ENCODE results near the gene RPS6KB2. TPM values are rescaled to one million over a fixed set of nuclear protein-coding genes. Genes with fewer than 3 reads are reported as not detected.

RPS6KB2 gene
- total and polyA plus RNA-seq, 9 of the 15 experiments (the other 6 are each of a cell fraction or from before 2014, with no cell fraction given) = 0.42 to 122 (median 82.6) TPM

GRCh38 chr11:67417425-67417824, 10.9 kb upstream of the RPS6KB2 start:
- DNase-seq (ENCODE audit: extremely low read depth in 1 of 4, low spot score in 3 of 4) = no peak
- H3K9ac ChIP-seq (ENCODE audit: insufficient read depth in 1 of 2, low read depth in 2 of 2, low read length in 2 of 2) = peak overlapping the region in 1 of 2 experiments; percentile 1; a peak in 2 of 4 replicates
- in situ Hi-C loops (cut with MboI) (no loop called here), intact Hi-C loops (cut with micrococcal nuclease) (no loop called here)
- H3K27ac ChIP-seq (ENCODE audit: extremely low read depth, low read depth, low read length) = no peak overlapping the region
- peaks cover 8% of the 10 kb centered on the region; the same call in 1 of the 3 replicates for H3K79me2 ChIP-seq (ENCODE audit: control insufficient read depth, insufficient read depth, low read length)
- H3K36me3 ChIP-seq (ENCODE audit: control insufficient read depth, insufficient read depth, low read length) = no peaks in the 10 kb centered on the region
- ATAC-seq = no peak
- FAIRE-seq = no peak
- no peaks in the 10 kb centered on the region; the same call in 1 of the 2 replicates for H4K20me1 ChIP-seq (replicated peaks; ENCODE audit: control insufficient read depth, insufficient read depth, low read length)
- no peaks in the 10 kb centered on the region for H3K9me1 ChIP-seq (ENCODE audit: control insufficient read depth, insufficient read depth, low read length)
- no peaks in the 10 kb centered on the region for H3K9me3 ChIP-seq (replicated peaks; ENCODE audit: control insufficient read depth, insufficient read depth, low read depth, low read length)
- H2AFZ ChIP-seq (ENCODE audit: low read depth, low read length) = no peak overlapping the region
- H3K27me3 ChIP-seq (ENCODE audit: control insufficient read depth in 2 of 2, insufficient read depth in 2 of 2, low read length in 2 of 2) = no peaks in the 10 kb centered on the region
- H3K4me2 ChIP-seq (ENCODE audit: insufficient read depth, low read length) = no peak overlapping the region
- no peak overlapping the region for H3K4me3 ChIP-seq
- ChIA-PET POLR2A (interaction anchor here (0.7 to 2.3 kb wide), 4 partner anchors 9 to 621 kb away, joined by 3 to 8 read pairs (median 5); partner anchors contain the start of gene PPP1CA), CTCF (ENCODE audit: low intra/inter-chr PET ratio) (no interaction called here)
- peaks cover 15 to 70% of the 10 kb centered on the region in 2 experiments for H3K4me1 ChIP-seq (replicated peaks in 1 of 2; ENCODE audit: control insufficient read depth in 2 of 2, insufficient read depth in 2 of 2, low read length in 2 of 2)
- TF ChIP-seq RAD51 (IDR thresholded peaks at IDR 0.05; ENCODE audit: borderline replicate concordance, low read depth) = no peak
- no peak for TF ChIP-seq HEY1 (CRISPR knock-in tag; IDR thresholded peaks at IDR 0.05; ENCODE audit: borderline replicate concordance)
- TF ChIP-seq RBFOX2 (IDR thresholded peaks at IDR 0.05; ENCODE audit: low read depth, low read length) = 0 out of 2 replicates have a peak, but pooled peaks have one; percentile 13
- 0 out of 2 replicates have a peak, but pooled peaks have one; percentile 19 for TF ChIP-seq POLR2G (IDR thresholded peaks at IDR 0.05; ENCODE audit: low read depth, low read length)
- TF ChIP-seq ZNF707 (CRISPR knock-in tag; conservative IDR thresholded peaks at IDR 0.05) = no peak
- TF ChIP-seq MBD1 (CRISPR knock-in tag; IDR thresholded peaks at IDR 0.05) = no peak
- no peak for TF ChIP-seq SFPQ (IDR thresholded peaks at IDR 0.05; ENCODE audit: low read depth, low read length)
- TF ChIP-seq ZFP91 (CRISPR knock-in tag; IDR thresholded peaks at IDR 0.05) = no peak
- no peak for TF ChIP-seq KDM4B (IDR thresholded peaks at IDR 0.05; ENCODE audit: borderline replicate concordance in 2 of 2, low read depth in 1 of 2)
- BruUV-seq (replicated peaks) = no TSS peak
- WGBS (ENCODE audit: insufficient coverage, low coverage, missing lambda C conversion rate) = 60% methylated on average over 10 of the region's 12 CpGs

Measured in K562 (cell line).